ENCODE measurements around the gene SHB.

DNA sequence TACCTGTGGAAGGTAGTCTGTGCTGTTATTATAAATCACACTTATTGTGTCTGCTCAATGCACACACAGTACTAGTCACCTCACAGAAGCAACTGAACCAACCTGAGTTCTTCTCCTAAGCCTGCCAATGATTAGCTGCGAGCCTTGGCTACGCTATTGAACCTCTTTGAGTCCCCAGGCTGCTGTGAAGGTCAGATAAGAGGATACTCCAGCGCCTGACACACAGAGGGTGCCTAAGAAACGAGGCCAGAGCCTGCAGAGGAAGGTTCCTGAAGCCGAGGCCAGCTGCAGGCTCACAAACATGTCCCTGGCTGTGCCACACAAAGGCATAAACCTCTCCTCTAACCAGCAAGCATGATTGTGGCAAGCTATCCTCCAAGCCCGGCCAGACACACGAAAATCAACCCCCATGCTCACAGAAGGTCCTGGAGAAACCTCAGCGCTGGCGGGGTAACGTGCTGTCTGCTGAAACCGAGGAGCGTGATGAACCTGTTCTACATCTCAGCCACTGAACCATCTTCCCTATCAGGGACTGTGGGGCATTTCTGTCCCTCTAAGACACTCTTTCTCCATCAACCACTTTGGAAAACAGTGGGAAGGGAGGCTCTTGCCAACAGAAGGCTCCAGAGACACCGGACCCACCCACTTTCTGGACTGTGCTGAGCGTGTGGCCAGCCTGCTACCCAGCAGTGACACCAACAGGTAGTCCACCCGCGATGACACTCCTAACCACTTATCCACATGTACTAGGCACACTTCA lies 111.9 kb downstream of the SHB start:
- no peak for TF ChIP-seq CTCF (IDR thresholded peaks at IDR 0.05)
- no peak for TF ChIP-seq POLR2AphosphoS5 (IDR thresholded peaks at IDR 0.05)
- no peak for TF ChIP-seq POLR2A (IDR thresholded peaks at IDR 0.05)
- no peak for TF ChIP-seq EP300 (IDR thresholded peaks at IDR 0.05)
